WTC11 (cell line): ENCODE data around the gene MSANTD2.

ENCODE experiments used
- ETV6 ChIP-seq: sonication (generic); formaldehyde crosslinking; IDR thresholded peaks from 2 replicates; pipeline ENCODE4 v1.8.1; 2022; ENCODE audit warnings: mild to moderate bottlenecking, missing genetic modification reagents
- GABPB1 ChIP-seq: sonication (generic); formaldehyde crosslinking; IDR thresholded peaks from 2 replicates; pipeline ENCODE4 v1.8.1; 2023; ENCODE audit warnings: mild to moderate bottlenecking, missing genetic modification reagents
- JAZF1 ChIP-seq: fragments of 250-450 bp; sonication (Bioruptor Pico); IDR thresholded peaks from 2 replicates; pipeline ENCODE4 v1.9.0; 2021; ENCODE audit warnings: moderate library complexity, mild to moderate bottlenecking, inconsistent platforms
- JUN ChIP-seq: sonication (generic); formaldehyde crosslinking; IDR thresholded peaks from 2 replicates; pipeline ENCODE4 v1.8.0; 2023; ENCODE audit warnings: mild to moderate bottlenecking, missing genetic modification reagents
- NR2C2 ChIP-seq: sonication (generic); formaldehyde crosslinking; IDR thresholded peaks from 2 replicates; pipeline ENCODE4 v1.8.0; 2022; ENCODE audit warnings: mild to moderate bottlenecking, missing genetic modification reagents
- TF ChIP-seq, protein P1 (sequence below): fragments of 200-600 bp; IDR thresholded peaks from 2 replicates; pipeline ENCODE4 v1.8.0; 2022; ENCODE audit warnings: antibody characterized with exemption

DNA sequence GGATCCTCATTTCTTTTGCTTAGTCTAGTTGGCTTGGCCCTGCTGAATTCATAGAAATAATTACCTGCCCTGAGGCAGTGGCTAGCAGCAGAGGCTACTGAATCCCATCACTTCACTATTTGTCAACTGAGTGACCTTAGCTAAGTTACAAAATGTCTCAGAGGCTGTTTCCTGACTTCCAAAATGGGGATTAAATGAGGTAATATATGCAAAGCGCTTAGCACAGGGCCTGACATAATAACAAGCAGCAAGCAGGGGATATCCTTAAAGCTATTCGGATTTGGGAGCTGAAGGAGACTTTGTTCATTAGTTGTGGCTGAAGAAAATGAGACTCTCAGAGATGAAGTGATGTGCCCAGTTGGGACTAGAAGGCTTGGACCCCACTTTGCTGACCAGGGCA, 57.7 kb downstream of the MSANTD2 start:
- TF ChIP-seq, protein P1, sequence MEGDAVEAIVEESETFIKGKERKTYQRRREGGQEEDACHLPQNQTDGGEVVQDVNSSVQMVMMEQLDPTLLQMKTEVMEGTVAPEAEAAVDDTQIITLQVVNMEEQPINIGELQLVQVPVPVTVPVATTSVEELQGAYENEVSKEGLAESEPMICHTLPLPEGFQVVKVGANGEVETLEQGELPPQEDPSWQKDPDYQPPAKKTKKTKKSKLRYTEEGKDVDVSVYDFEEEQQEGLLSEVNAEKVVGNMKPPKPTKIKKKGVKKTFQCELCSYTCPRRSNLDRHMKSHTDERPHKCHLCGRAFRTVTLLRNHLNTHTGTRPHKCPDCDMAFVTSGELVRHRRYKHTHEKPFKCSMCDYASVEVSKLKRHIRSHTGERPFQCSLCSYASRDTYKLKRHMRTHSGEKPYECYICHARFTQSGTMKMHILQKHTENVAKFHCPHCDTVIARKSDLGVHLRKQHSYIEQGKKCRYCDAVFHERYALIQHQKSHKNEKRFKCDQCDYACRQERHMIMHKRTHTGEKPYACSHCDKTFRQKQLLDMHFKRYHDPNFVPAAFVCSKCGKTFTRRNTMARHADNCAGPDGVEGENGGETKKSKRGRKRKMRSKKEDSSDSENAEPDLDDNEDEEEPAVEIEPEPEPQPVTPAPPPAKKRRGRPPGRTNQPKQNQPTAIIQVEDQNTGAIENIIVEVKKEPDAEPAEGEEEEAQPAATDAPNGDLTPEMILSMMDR, result no peak
- TF ChIP-seq ETV6 (CRISPR knock-in tag) (no peak), JUN (CRISPR knock-in tag) (no peak), GABPB1 (CRISPR knock-in tag) (no peak), NR2C2 (CRISPR knock-in tag) (no peak), JAZF1 (CRISPR knock-in tag) (no peak)
